HAP-1 (cell line): ENCODE measurements around the gene C19orf53.

Source experiments
- DNase-seq, 2 experiments: peaks; one replicate each; pipeline ENCODE4 v3.0.0-alpha.2; 2016 to 2020; ENCODE audit warnings: low spot score in 2 of 2
- H3K27me3 ChIP-seq: fragments of 250-450 bp; sonication (Bioruptor Pico); 2 replicates; pipeline ENCODE4 v1.5.1; 2020; ENCODE audit warnings: low read depth, mild to moderate bottlenecking, moderate library complexity
- H3K36me3 ChIP-seq: fragments of 250-450 bp; sonication (Bioruptor Pico); replicated peaks from 2 replicates; pipeline ENCODE4 v1.5.1; 2020; ENCODE audit warnings: mild to moderate bottlenecking
- H3K4me1 ChIP-seq: fragments of 250-450 bp; sonication (Bioruptor Pico); 2 replicates; pipeline ENCODE4 v1.5.1; 2020; ENCODE audit warnings: mild to moderate bottlenecking
- H3K4me3 ChIP-seq: fragments of 250-450 bp; sonication (Bioruptor Pico); 2 replicates; pipeline ENCODE4 v1.5.1; 2020; ENCODE audit warnings: mild to moderate bottlenecking, moderate library complexity
- H3K9me3 ChIP-seq: fragments of 250-450 bp; sonication (Bioruptor Pico); 2 replicates; pipeline ENCODE4 v1.5.1; 2020; ENCODE audit warnings: mild to moderate bottlenecking, moderate library complexity
- in situ Hi-C: fragments of 300-500 bp; cut with MboI; formaldehyde crosslinking; loops from 3 replicates; pipeline ENCODE4 v1.14.3; 2020; ENCODE audit warnings: low sequenced_read_pairs, inconsistent platforms, mixed read lengths

The C19orf53 gene

DNA sequence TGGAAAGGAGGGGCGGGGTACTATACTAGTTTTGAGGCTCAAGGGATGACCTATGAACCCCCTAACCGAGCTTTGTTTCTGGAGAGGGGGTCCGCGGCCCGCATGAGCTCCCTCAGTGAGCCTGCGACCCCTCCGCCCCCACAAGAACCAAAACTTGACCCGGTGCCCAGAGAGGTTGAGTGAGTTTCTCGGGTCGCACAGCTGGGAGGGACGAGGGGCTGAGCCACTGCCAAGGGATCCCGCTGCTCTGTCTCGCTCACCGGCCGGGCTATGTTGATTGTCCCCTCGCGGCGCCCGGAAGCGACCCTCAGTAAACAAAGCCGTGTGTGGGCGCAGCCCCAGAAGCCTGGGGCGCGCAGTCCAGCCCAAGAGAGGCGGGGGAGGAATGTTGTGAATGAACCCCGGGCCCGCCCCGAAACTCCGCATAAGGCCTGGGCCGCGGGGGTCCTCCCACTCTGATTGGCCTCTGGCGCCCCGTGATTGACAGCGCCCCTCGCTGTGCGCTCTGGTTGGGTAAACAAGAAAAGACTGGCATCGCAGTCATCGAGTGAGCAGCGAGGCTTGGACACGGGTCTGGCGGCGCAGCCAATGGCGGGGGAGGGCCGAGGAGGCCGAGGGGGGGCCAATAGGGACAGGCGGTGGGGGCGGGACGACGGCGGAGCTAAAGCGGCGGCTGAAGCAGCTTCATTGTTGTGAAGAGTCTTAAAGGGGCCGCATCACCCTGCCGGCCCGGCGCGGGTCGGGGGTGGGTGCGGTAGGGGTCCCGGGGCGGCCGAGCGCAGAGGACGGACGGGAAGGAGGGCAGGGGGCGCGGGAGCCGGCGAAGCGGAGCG lies 20.7 kb downstream of the C19orf53 start, which contains the start of gene ZSWIM4:
ZSWIM4 (plus strand) TSS at position 687 of the 833 bp plus-strand sequence. CDS start 206 bp downstream, outside the sequence.
- Histone ChIP-seq H3K9me3 (no peaks in the 10 kb centered on the region), H3K4me1 (peaks cover 5% of the 10 kb centered on the region; the same call in 1 of the 2 replicates), H3K4me3 (peak within 1 kb of the TSS; percentile 61), H3K27me3 (no peaks in the 10 kb centered on the region), H3K36me3 (no peaks in the 10 kb centered on the region)
- peak; percentile 98 to 99 for DNase-seq
- in situ Hi-C loops: no loop called here

GRCh38 chr19:13795595-13796300 lies 21.5 kb downstream of the C19orf53 start:
- DNase-seq: no peak
- H3K9me3 ChIP-seq: no peaks in the 10 kb centered on the region
- peaks cover 5% of the 10 kb centered on the region; the same call in 1 of the 2 replicates for H3K4me1 ChIP-seq
- no peaks in the 10 kb centered on the region for H3K27me3 ChIP-seq
- no peaks in the 10 kb centered on the region for H3K36me3 ChIP-seq
- in situ Hi-C loops: no loop called here
- H3K4me3 ChIP-seq: peak overlapping the region; percentile 61

DNA sequence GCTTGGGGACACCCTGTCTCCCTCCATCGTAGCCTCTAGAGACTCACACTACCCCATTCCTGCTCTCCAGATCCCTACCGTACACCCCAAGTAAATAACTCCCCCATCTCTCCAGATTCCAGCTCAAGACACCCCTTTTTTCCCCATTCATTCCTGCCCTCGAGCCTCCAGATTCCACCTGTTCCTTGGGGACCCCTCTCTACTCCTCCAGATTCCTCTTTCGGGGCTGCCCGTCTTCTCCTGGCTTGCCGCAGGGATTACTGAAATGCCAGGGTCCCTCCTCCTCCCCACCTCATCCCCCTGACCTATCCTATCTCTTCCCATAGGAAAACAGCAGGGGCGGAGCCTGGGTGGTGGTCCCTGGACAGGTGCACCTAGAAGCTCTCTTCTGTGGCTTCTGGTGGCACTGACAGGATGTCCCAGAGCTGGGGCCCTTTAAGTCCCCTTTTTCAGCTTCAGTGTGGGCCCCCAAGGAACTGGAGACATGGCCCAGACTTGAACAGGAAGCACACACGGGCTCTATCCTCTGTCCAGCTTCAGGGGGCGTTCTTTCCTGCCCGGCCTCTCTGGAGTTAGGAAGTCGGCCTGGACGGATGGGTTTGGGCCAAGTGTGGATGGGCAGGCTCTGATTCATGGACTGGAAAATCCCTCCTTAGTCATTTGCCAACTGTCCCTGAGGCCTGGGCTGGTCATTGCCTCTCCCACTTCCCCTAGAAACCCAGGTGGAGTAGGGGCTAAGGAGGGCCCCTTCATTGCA lies 22.2 kb downstream of the C19orf53 start:
- H3K4me1 ChIP-seq: peaks cover 5% of the 10 kb centered on the region; the same call in 1 of the 2 replicates
- no peak for DNase-seq
- peak overlapping the region; percentile 61 for H3K4me3 ChIP-seq
- no peaks in the 10 kb centered on the region for H3K27me3 ChIP-seq
- in situ Hi-C loops: no loop called here
- H3K36me3 ChIP-seq: no peaks in the 10 kb centered on the region
- no peaks in the 10 kb centered on the region for H3K9me3 ChIP-seq

DNA sequence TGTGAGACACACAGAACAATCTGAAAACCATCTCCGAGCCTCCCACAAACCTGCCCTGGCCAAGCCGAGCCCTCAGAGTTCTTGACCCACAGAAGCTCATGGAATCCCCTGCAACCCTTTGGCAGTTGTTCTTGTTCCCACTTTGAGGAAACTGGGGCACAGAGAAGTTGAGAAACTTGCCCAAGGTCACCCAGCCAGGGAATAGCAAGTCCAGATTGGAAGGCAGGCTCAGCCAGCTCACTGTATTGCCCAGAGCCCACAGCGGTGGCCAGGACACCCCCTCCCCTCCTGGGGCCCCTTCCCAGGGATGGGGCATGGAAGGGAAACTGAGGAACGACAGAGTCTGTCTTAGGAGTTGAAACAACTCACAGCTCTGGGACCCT lies 22.8 kb downstream of the C19orf53 start:
- in situ Hi-C loops: no loop called here
- H3K4me3 ChIP-seq: peak overlapping the region; percentile 61; the same call in 1 of the 2 replicates

GRCh38 chr19:13797870-13798269 lies 23.6 kb downstream of the C19orf53 start:
- in situ Hi-C loops: no loop called here
- H3K4me1 ChIP-seq: peaks cover 5% of the 10 kb centered on the region; the same call in 1 of the 2 replicates
- DNase-seq: no peak
- no peak overlapping the region for H3K4me3 ChIP-seq
- H3K9me3 ChIP-seq: no peaks in the 10 kb centered on the region
- H3K36me3 ChIP-seq: no peaks in the 10 kb centered on the region
- H3K27me3 ChIP-seq: no peaks in the 10 kb centered on the region

More for the DNA sequence above, 22.8 kb downstream of the C19orf53 start:
- no peak for DNase-seq
- H3K27me3 ChIP-seq: no peaks in the 10 kb centered on the region
- peaks cover 5% of the 10 kb centered on the region; the same call in 1 of the 2 replicates for H3K4me1 ChIP-seq
- no peaks in the 10 kb centered on the region for H3K9me3 ChIP-seq
- no peaks in the 10 kb centered on the region for H3K36me3 ChIP-seq

GRCh38 chr19:13799669-13800068 lies 25.4 kb downstream of the C19orf53 start:
- no peak for DNase-seq
- in situ Hi-C loops: no loop called here
- peaks cover 1% of the 10 kb centered on the region; the same call in 1 of the 2 replicates for H3K4me1 ChIP-seq

DNA sequence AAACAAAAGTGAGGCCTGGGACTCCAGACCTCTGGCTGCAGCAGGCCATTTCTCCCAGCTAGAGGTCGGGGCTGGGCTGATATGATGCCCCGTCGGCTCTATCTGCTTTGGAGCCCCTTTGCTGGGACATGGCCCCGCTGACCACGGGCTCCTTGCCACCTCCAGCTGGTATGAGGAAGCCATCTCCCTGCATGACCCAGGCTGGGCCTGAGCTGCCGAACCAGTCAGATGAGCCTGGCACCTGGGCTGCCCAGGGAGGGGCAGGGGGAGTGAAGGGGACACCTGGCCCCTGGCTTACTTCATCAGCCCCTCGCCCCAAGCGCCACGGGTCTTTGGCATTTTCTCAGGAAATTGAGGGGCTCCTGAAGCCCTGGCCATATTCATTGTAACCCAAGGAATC lies 28.8 kb downstream of the C19orf53 start:
- Histone ChIP-seq H3K36me3 (no peaks in the 10 kb centered on the region), H3K4me3 (no peak overlapping the region), H3K9me3 (no peaks in the 10 kb centered on the region), H3K27me3 (no peaks in the 10 kb centered on the region), H3K4me1 (no peaks in the 10 kb centered on the region)
- in situ Hi-C loops: no loop called here
- no peak for DNase-seq

More at GRCh38 chr19:13799669-13800068, 25.4 kb downstream of the C19orf53 start:
- Histone ChIP-seq H3K27me3 (no peaks in the 10 kb centered on the region), H3K9me3 (no peaks in the 10 kb centered on the region), H3K4me3 (no peak overlapping the region), H3K36me3 (no peaks in the 10 kb centered on the region)

GRCh38 chr19:13804830-13805683 lies 30.8 kb downstream of the C19orf53 start:
- no peaks in the 10 kb centered on the region for H3K36me3 ChIP-seq
- no peaks in the 10 kb centered on the region for H3K4me1 ChIP-seq
- no peaks in the 10 kb centered on the region for H3K27me3 ChIP-seq
- H3K9me3 ChIP-seq: no peaks in the 10 kb centered on the region
- no peak overlapping the region for H3K4me3 ChIP-seq
- in situ Hi-C loops: no loop called here
- DNase-seq: no peak

GRCh38 chr19:13806728-13807127 lies 32.5 kb downstream of the C19orf53 start:
- H3K27me3 ChIP-seq: no peaks in the 10 kb centered on the region

GRCh38 chr19:13807421-13808021 lies 33.3 kb downstream of the C19orf53 start:
- no peaks in the 10 kb centered on the region for H3K4me1 ChIP-seq
- H3K27me3 ChIP-seq: no peaks in the 10 kb centered on the region

More at GRCh38 chr19:13806728-13807127, 32.5 kb downstream of the C19orf53 start:
- Histone ChIP-seq H3K36me3 (no peaks in the 10 kb centered on the region), H3K4me1 (no peaks in the 10 kb centered on the region), H3K9me3 (no peaks in the 10 kb centered on the region), H3K4me3 (no peak overlapping the region)
- in situ Hi-C loops: no loop called here
- no peak for DNase-seq

DNA sequence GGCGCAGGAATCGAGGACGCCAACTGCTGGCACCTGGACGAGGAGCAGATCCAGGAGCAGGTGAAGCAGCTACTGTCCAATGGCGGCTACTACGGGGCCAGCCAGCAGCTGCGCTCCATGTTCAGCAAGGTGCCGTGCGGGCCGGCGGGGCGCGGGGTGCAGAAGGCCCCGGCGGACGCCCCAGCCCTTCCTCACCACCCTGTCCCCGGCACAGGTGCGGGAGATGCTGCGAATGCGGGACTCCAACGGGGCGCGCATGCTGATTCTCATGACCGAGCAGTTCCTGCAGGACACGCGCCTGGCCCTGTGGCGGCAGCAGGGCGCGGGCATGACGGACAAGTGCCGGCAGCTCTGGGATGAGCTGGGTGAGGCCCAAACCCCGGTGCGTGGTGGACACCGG lies 34.6 kb downstream of the C19orf53 start:
- Histone ChIP-seq H3K4me3 (no peak overlapping the region), H3K9me3 (no peaks in the 10 kb centered on the region), H3K36me3 (no peaks in the 10 kb centered on the region), H3K27me3 (no peaks in the 10 kb centered on the region), H3K4me1 (no peaks in the 10 kb centered on the region)
- in situ Hi-C loops: no loop called here
- DNase-seq: no peak

More at GRCh38 chr19:13807421-13808021, 33.3 kb downstream of the C19orf53 start:
- no peak for DNase-seq
- Histone ChIP-seq H3K4me3 (no peak overlapping the region), H3K36me3 (no peaks in the 10 kb centered on the region), H3K9me3 (no peaks in the 10 kb centered on the region)
- in situ Hi-C loops: no loop called here

- in situ Hi-C loops: no loop called here
- H3K9me3 ChIP-seq: no peaks in the 10 kb centered on the region
- DNase-seq: no peak
- no peak overlapping the region for H3K4me3 ChIP-seq
- no peaks in the 10 kb centered on the region for H3K4me1 ChIP-seq
- no peaks in the 10 kb centered on the region for H3K27me3 ChIP-seq
- no peaks in the 10 kb centered on the region for H3K36me3 ChIP-seq
Observed at GRCh38 chr19:13812544-13812943, 38.3 kb downstream of the C19orf53 start.
